Measurements from ENCODE around the gene SIL1. TPM values are rescaled to one million over a fixed set of nuclear protein-coding genes. Genes with fewer than 3 reads are reported as not detected.

SIL1 gene
- total and polyA plus RNA-seq, 2 donors (not counting 1 experiment from before 2014, with no cell fraction given): 66.4 to 85.5 TPM

DNA sequence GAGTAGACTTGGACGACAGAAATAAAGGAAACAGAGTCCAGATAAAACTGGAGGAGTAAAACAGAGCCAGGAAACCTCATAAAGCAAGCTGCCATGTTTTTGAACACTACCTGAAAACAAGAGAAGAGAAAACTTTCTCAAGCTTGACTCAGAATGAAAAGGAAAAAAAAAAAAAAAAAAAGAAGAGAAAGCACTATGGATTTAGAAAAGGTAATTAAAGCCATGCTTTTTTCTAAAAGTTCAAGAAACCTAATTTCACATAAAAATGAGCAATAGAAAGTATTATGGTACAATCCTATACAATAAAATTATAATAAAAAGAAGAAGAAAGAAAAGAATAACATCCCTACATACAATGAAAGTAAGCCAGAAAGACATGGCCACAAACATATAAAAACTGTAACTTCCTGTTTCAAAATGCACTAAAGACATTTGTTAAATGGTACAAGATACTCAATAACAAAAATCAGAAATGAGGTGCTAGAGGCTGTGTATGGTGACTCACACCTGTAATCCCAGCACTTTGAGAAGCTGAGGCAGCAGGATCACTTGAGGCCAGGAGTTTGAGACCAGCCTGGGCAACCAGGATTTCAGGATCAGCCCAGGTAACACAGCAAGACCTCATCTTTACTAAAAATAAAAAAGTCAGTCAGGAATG is 129.5 kb downstream of the SIL1 start:
- Histone ChIP-seq H3K27me3 (ENCODE audit: control insufficient read depth, insufficient read depth, low read length) (no peaks in the 10 kb centered on the region), H3K9me3 (ENCODE audit: control insufficient read depth, insufficient read depth, low read depth, low read length) (no peaks in the 10 kb centered on the region), H3K79me2 (ENCODE audit: control insufficient read depth, insufficient read depth, low read length) (no peaks in the 10 kb centered on the region), H3K4me1 (ENCODE audit: control insufficient read depth, extremely low read depth, insufficient read depth, low read length) (no peaks in the 10 kb centered on the region), H3K4me2 (ENCODE audit: extremely low read depth, insufficient read depth, low read length) (no peak overlapping the region), H3K36me3 (ENCODE audit: control insufficient read depth, insufficient read depth, low read length) (no peaks in the 10 kb centered on the region), H3K9ac (ENCODE audit: insufficient read depth, low read length) (no peak overlapping the region), H3K4me3 (replicated peaks in 1 of 4; ENCODE audit: control extremely low read depth in 1 of 4, insufficient read depth in 1 of 4, low read depth in 3 of 4, low read length in 4 of 4) (no peak overlapping the region), H3K27ac (ENCODE audit: insufficient read depth, low read length) (no peak overlapping the region), H4K20me1 (ENCODE audit: control insufficient read depth, extremely low read depth, insufficient read depth, low read length) (no peaks in the 10 kb centered on the region), H2AFZ (ENCODE audit: low read length) (no peak overlapping the region)
- DNase-seq (ENCODE audit: low read depth in 2 of 2): no peak
- TF ChIP-seq, protein P1, sequence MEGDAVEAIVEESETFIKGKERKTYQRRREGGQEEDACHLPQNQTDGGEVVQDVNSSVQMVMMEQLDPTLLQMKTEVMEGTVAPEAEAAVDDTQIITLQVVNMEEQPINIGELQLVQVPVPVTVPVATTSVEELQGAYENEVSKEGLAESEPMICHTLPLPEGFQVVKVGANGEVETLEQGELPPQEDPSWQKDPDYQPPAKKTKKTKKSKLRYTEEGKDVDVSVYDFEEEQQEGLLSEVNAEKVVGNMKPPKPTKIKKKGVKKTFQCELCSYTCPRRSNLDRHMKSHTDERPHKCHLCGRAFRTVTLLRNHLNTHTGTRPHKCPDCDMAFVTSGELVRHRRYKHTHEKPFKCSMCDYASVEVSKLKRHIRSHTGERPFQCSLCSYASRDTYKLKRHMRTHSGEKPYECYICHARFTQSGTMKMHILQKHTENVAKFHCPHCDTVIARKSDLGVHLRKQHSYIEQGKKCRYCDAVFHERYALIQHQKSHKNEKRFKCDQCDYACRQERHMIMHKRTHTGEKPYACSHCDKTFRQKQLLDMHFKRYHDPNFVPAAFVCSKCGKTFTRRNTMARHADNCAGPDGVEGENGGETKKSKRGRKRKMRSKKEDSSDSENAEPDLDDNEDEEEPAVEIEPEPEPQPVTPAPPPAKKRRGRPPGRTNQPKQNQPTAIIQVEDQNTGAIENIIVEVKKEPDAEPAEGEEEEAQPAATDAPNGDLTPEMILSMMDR (conservative IDR thresholded peaks at IDR 0.05 in 1 of 2, IDR thresholded peaks at IDR 0.05 in 1 of 2; ENCODE audit: low read depth in 1 of 2, low read length in 2 of 2): no peak
- TF ChIP-seq EZH2 (IDR thresholded peaks at IDR 0.05; ENCODE audit: low read length, missing control alignments): no peak

DNA sequence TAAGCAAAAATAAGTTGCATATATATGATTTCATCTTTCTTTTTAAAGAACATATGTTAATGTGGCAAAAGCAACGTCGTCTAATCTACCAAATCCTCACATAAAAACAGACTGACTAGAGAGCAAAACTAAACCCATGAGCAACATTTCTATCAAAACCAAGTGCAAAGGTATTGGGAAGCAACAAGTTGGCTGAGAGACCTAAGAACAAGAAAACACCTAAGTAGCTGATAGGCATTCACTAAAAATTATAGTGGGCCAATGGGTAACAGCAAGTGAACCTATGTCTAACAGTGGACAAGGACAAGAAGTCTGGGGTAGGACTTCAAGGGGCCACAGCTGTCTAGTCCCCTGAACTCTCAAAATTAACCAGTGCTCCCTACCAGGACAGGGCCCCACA is 130.1 kb downstream of the SIL1 start:
- no peak for DNase-seq (ENCODE audit: low read depth in 2 of 2)
- Histone ChIP-seq H4K20me1 (ENCODE audit: control insufficient read depth, extremely low read depth, insufficient read depth, low read length) (no peaks in the 10 kb centered on the region), H3K4me1 (ENCODE audit: control insufficient read depth, extremely low read depth, insufficient read depth, low read length) (no peaks in the 10 kb centered on the region), H3K36me3 (ENCODE audit: control insufficient read depth, insufficient read depth, low read length) (no peaks in the 10 kb centered on the region), H3K9me3 (ENCODE audit: control insufficient read depth, insufficient read depth, low read depth, low read length) (no peaks in the 10 kb centered on the region), H2AFZ (ENCODE audit: low read length) (no peak overlapping the region), H3K4me3 (replicated peaks in 1 of 4; ENCODE audit: control extremely low read depth in 1 of 4, insufficient read depth in 1 of 4, low read depth in 3 of 4, low read length in 4 of 4) (no peak overlapping the region), H3K79me2 (ENCODE audit: control insufficient read depth, insufficient read depth, low read length) (no peaks in the 10 kb centered on the region), H3K27me3 (ENCODE audit: control insufficient read depth, insufficient read depth, low read length) (no peaks in the 10 kb centered on the region), H3K9ac (ENCODE audit: insufficient read depth, low read length) (no peak overlapping the region), H3K27ac (ENCODE audit: insufficient read depth, low read length) (no peak overlapping the region), H3K4me2 (ENCODE audit: extremely low read depth, insufficient read depth, low read length) (no peak overlapping the region)
- TF ChIP-seq, protein P1 (conservative IDR thresholded peaks at IDR 0.05 in 1 of 2, IDR thresholded peaks at IDR 0.05 in 1 of 2; ENCODE audit: low read depth in 1 of 2, low read length in 2 of 2): no peak

DNA sequence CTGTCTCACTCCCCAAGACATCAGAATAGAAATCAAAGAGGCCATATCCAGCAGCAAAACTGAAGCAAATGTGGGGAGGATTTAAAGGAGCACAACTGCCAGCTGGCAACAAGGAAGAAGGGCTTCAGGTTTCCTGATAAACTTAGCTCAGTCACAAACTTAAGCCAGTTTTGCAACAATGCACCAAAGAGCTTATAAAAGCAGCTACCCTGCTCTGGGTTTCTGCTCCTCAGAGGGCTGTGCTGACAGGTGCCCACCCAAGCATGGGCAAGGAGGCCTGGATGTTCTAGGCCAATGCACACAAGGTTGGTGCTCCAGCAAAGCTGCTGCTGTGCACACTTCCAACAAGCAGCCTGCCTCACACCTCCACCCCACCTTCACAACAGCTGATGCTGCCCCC is 132.9 kb downstream of the SIL1 start:
- TF ChIP-seq, protein P1 (conservative IDR thresholded peaks at IDR 0.05 in 1 of 2, IDR thresholded peaks at IDR 0.05 in 1 of 2; ENCODE audit: low read depth in 1 of 2, low read length in 2 of 2): no peak
- TF ChIP-seq EZH2 (IDR thresholded peaks at IDR 0.05; ENCODE audit: low read length, missing control alignments): no peak
- H3K4me2 ChIP-seq (ENCODE audit: extremely low read depth, insufficient read depth, low read length): no peak overlapping the region
- H3K27ac ChIP-seq (ENCODE audit: insufficient read depth, low read length): no peak overlapping the region
- H3K36me3 ChIP-seq (ENCODE audit: control insufficient read depth, insufficient read depth, low read length): no peaks in the 10 kb centered on the region
- H3K79me2 ChIP-seq (ENCODE audit: control insufficient read depth, insufficient read depth, low read length): no peaks in the 10 kb centered on the region
- H2AFZ ChIP-seq (ENCODE audit: low read length): no peak overlapping the region
- no peaks in the 10 kb centered on the region for H3K9me3 ChIP-seq (ENCODE audit: control insufficient read depth, insufficient read depth, low read depth, low read length)
- DNase-seq (ENCODE audit: low read depth in 2 of 2): no peak
- no peaks in the 10 kb centered on the region for H4K20me1 ChIP-seq (ENCODE audit: control insufficient read depth, extremely low read depth, insufficient read depth, low read length)
- H3K4me1 ChIP-seq (ENCODE audit: control insufficient read depth, extremely low read depth, insufficient read depth, low read length): peaks cover 7% of the 10 kb centered on the region
- no peak overlapping the region for H3K4me3 ChIP-seq (replicated peaks in 1 of 4; ENCODE audit: control extremely low read depth in 1 of 4, insufficient read depth in 1 of 4, low read depth in 3 of 4, low read length in 4 of 4)
- H3K27me3 ChIP-seq (ENCODE audit: control insufficient read depth, insufficient read depth, low read length): no peaks in the 10 kb centered on the region
- no peak overlapping the region for H3K9ac ChIP-seq (ENCODE audit: insufficient read depth, low read length)

All from fibroblast of lung (primary cell).